GM10266 (cell line): ENCODE results near the gene FBXL7.

Source experiments
- DNase-seq: peaks from one replicate; pipeline ENCODE4 v3.0.0; 2012; ENCODE audit errors: extremely low spot score
- TF ChIP-seq, protein P1 (sequence below): IDR thresholded peaks from 2 replicates; pipeline ENCODE4 v1.5.1; 2012; ENCODE audit warnings: mild to moderate bottlenecking, low read depth; ENCODE audit not compliant: control insufficient read depth, insufficient read depth; ENCODE audit errors: missing control alignments

The FBXL7 gene

DNA sequence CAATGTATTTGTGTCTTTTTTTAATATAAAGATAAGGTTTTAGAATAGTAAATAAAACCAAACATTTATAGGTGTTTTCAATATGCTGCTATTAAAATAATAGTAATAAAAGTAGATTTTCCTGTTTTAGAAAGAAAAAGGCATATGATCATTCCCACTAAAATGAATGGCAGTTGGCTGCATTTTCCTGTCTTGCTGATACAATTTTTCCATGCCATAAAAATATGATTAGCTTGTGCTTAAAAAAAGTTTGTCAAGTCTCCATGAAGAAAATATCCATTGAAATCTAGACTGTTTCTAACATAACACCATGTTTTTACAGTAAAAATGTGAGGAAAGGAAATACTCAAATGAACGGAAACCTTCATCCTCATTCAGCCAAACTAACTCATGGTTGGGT, 65.0 kb downstream of the FBXL7 start:
- TF ChIP-seq, protein P1, sequence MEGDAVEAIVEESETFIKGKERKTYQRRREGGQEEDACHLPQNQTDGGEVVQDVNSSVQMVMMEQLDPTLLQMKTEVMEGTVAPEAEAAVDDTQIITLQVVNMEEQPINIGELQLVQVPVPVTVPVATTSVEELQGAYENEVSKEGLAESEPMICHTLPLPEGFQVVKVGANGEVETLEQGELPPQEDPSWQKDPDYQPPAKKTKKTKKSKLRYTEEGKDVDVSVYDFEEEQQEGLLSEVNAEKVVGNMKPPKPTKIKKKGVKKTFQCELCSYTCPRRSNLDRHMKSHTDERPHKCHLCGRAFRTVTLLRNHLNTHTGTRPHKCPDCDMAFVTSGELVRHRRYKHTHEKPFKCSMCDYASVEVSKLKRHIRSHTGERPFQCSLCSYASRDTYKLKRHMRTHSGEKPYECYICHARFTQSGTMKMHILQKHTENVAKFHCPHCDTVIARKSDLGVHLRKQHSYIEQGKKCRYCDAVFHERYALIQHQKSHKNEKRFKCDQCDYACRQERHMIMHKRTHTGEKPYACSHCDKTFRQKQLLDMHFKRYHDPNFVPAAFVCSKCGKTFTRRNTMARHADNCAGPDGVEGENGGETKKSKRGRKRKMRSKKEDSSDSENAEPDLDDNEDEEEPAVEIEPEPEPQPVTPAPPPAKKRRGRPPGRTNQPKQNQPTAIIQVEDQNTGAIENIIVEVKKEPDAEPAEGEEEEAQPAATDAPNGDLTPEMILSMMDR = no peak
- DNase-seq = no peak

DNA sequence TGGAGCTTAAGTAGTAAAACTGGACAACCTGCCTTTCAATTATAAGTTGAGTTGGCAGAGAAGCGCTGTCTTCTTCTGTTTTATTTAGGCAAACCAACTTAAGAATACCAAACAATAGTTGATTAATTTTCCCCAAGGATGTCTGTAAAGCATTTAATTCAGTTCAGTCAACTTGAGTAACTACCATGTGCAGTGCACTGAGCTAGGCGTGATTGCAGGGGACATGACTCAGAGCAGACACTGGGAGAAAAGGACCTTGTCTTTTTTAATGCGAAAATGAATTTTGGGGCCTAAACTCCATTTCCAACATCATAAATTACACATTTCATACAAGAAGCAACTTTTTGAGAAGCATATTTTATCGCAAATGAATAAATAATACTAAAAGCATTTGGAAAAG, 66.3 kb downstream of the FBXL7 start:
- no peak for DNase-seq

GRCh38 chr5:15566789-15567188, 66.8 kb downstream of the FBXL7 start:
- TF ChIP-seq, protein P1 = no peak
- DNase-seq = no peak

More for the DNA sequence above, 66.3 kb downstream of the FBXL7 start:
- TF ChIP-seq, protein P1 = no peak

DNA sequence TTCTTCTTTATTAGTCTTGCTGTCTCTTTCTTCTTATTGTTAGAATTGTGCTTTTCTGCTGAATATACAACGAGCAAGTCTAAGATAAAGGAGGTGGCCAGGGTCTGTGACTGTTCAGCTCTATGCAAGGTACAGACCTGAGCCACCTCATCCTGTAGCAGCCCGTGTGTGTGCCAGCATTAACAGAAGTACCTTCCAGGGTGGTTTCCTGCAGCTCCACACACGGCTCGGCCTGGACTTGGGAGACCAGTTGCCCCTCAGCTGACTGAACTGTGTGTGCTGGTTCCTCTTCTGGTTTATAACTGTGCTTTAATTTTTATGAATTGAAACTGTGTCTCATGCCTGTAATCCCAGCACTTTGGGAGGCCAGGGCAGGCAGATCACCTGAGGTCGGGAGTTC, 70.5 kb downstream of the FBXL7 start:
- TF ChIP-seq, protein P1 = no peak
- no peak for DNase-seq

DNA sequence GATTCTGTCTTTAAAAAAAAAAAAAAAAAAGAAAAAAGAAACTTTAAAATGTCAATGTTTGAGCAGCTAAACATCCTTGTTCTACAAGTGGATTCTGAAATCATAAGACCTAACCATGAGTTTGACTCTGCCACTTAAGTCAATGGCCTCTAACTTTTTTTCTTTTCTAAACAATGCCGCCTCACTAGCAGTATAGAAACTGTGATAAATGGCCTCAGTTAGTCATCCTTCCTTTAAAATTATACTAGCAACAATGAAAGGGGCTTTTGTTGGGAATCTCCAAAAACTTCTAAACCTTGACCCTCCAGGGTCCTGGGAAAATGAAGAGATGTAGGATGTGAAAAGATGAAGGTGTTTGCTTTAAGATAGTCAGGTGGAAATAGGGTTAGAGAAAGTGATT, 71.1 kb downstream of the FBXL7 start:
- TF ChIP-seq, protein P1 = no peak
- no peak for DNase-seq

DNA sequence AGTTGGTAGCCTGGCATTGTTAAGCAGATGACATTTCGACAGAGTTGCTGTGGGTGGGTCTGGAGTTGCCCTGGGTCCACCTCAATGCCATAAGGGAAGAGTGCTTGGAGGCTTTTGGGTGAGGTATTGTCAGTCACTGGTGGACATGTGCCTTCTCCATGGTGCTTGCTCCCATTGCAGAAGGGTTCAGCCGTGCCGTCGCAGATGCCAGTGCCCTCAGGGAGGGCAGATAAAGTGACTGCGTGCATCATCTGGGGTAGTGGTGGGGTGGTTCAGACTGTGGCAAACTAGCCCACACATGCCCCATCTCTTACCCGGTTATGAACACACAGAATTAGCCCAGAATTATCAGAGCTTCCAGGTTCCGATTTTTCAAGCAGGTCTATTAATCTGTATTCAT, 71.6 kb downstream of the FBXL7 start:
- TF ChIP-seq, protein P1 = no peak

DNA sequence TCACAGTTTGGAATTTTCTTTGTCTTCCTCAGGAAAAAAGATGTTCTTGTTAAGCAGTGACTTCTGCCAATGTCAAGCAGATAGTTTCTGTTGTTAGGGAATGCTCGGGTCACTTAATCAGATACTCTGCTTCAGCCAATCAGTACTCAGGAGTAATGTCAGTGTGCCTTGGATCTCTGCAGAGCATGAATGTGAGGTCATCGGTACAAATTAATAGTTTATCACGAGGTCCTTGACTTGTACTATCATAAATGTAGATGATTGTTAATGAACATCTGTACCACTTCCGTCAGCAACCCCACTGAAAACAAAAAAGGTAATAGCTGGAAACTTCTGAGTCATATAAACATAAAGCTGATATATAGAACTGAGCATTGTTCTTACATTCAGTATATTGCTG, 73.6 kb downstream of the FBXL7 start:
- TF ChIP-seq, protein P1 = no peak
- no peak for DNase-seq

More for the DNA sequence above, 71.6 kb downstream of the FBXL7 start:
- no peak for DNase-seq
